NCI-H460 (cell line): ENCODE data around the gene KATNAL2. TPM values are rescaled to one million over a fixed set of nuclear protein-coding genes. Genes with fewer than 3 reads are reported as not detected.

Source experiments
- small RNA-seq, 2 experiments: library from RNA; depleted of rRNA; stranded (forward); fragments of <200 nt; gene quantifications; one replicate each; pipeline ENCODE3, GENCODE V24; 2014
- total RNA-seq: library from RNA; depleted of rRNA; stranded (reverse); fragments of >200 nt; shearing (Covaris generic); gene quantifications from 2 replicates; pipeline ENCODE4 v1.2.3, GENCODE V29; 2014; rRNA removed

The KATNAL2 gene
- total RNA-seq, 1 experiment from 2014 or later, result 0.87 TPM

Small RNA genes within 50 kb of the gene (small RNA-seq; reads per million reads assigned to genes)
- gene AC012254.4, result 0 reads per million in 2 experiments

Other genes starting within 250 kb of the KATNAL2 start
- gene ST8SIA5, start 160.5 kb upstream of the KATNAL2 start, total RNA-seq, result not detected in 2 replicates
- gene PIAS2, start 95 bp upstream of the KATNAL2 start, total RNA-seq, result 14.4 and 15.8 TPM in 2 replicates
- not detected in 2 replicates for gene ELOA2, start 118.0 kb downstream of the KATNAL2 start, total RNA-seq
- gene HDHD2, start 232.9 kb downstream of the KATNAL2 start, total RNA-seq, result 12.4 and 17.0 TPM in 2 replicates